ENCODE data around the gene BPIFA3.

GRCh38 chr20:33192912-33193501 lies 24.1 kb upstream of the BPIFA3 start:
- TF ChIP-seq CTCF (conservative IDR thresholded peaks at IDR 0.05 in 1 of 2, IDR thresholded peaks at IDR 0.05 in 1 of 2; ENCODE audit: low read depth in 1 of 2, low read length in 2 of 2) = no peak
- TF ChIP-seq EZH2 (IDR thresholded peaks at IDR 0.05; ENCODE audit: low read length, missing control alignments) = no peak
